Naive B cell (primary cell): ENCODE measurements around the gene RALGPS2. TPM values are rescaled to one million over a fixed set of nuclear protein-coding genes. Genes with fewer than 3 reads are reported as not detected.
"Not testable (repeated sequence)": the region's sequence is repeated elsewhere in the genome, so short reads cannot be mapped to it uniquely, and the experiment has no call there.

Experiments
- ATAC-seq, 2 donors: fragments of 150-1000 bp; cut with Tn5 transposase; 2 replicates each; pipeline ENCODE4 v1.10.0; 2021; ENCODE audit warnings: low read depth in 2 of 2, mild to moderate bottlenecking in 2 of 2, moderate library complexity in 2 of 2
- DNase-seq: peaks from one replicate; pipeline ENCODE4 v3.0.0; 2022
- H3K27ac Mint-ChIP-seq, 6 donors: one replicate each; pipeline ENCODE4 v1.8.0; 2020 to 2022; ENCODE audit warnings: mild to moderate bottlenecking in 6 of 6, mixed read lengths in 6 of 6, moderate library complexity in 5 of 6, inconsistent platforms in 2 of 6
- H3K27me3 Mint-ChIP-seq, 3 donors: one replicate each; pipeline ENCODE4 v1.8.0; 2021 to 2022; ENCODE audit warnings: mixed read lengths in 3 of 3, mild to moderate bottlenecking in 1 of 3
- H3K36me3 Mint-ChIP-seq, 2 donors: one replicate each; pipeline ENCODE4 v1.8.0; 2020 to 2022; ENCODE audit warnings: mixed read lengths in 2 of 2, inconsistent platforms in 1 of 2, mild to moderate bottlenecking in 1 of 2
- H3K4me1 Mint-ChIP-seq, 3 donors: one replicate each; pipeline ENCODE4 v1.8.0; 2020 to 2022; ENCODE audit warnings: mixed read lengths in 3 of 3, inconsistent platforms in 1 of 3, mild to moderate bottlenecking in 1 of 3, moderate library complexity in 1 of 3
- H3K4me3 Mint-ChIP-seq, 8 donors: one replicate each; pipeline ENCODE4 v1.8.0; 2020 to 2022; ENCODE audit warnings: mild to moderate bottlenecking in 8 of 8, mixed read lengths in 8 of 8, moderate library complexity in 8 of 8, inconsistent platforms in 2 of 8
- H3K9me3 Mint-ChIP-seq, 7 donors: one replicate each; pipeline ENCODE4 v1.8.0; 2020 to 2022; ENCODE audit warnings: mixed read lengths in 7 of 7, mild to moderate bottlenecking in 5 of 7, inconsistent platforms in 2 of 7, moderate library complexity in 1 of 7
- polyA plus RNA-seq, 6 donors: library from polyadenylated mRNA; unstranded; fragments of 300-500 nt; fragmentation: Illumina TruSeq; gene quantifications; one replicate each; pipeline ENCODE4 v1.2.3, GENCODE V29; 2021; ENCODE audit warnings: low read depth in 6 of 6

The RALGPS2 gene
- polyA plus RNA-seq, 6 donors from 2014 or later = 90.9 to 349 (median 298) TPM

DNA sequence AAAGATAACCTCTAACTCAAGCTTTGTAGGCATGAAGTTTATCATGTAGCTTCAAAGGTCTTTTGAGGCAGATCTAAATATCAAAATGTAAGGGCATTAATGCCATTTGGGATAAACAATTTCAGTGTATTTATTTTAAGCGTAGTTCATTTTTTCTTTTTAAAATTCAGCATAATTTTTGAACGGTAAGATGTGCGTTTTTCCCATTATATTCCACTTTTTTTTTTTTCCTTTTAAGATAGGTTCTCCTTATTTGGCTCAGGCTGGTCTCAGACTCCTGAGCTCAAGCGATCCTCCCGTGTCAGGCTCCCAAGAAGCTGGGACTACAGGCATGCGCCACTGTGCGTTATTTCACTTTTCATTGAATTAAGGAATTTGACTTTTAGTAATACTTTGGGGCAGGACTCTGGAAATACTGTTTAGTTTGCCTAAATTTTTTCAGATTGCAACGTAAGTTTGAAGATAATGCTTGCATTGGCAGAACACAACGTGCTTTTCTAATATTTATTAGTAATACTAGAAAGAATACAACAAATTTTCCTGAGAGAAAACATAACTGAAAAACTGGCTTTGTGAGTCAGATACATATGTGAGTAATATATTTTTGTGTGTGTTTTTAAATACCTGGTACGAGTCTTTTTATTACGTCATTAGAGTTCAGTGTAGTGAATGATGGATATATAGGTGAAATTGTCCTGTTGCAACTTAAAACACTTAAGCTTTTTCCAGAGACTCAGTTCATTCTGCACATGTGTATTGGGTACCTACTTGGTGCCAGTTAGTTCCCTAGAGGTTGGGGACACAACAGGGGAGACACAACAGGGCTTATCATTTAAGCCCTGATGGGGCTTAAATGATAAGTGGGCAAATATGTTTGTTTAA lies 2.2 kb downstream of the RALGPS2 start:
- Mint-ChIP-seq H3K27me3 (no peaks in the 10 kb centered on the region), H3K9me3 (peaks cover 0 to 9% (median 5%) of the 10 kb centered on the region in 7 donors), H3K27ac (peak overlapping the region; percentile 72 to 97 (median 92)), H3K4me3 (peak overlapping the region; percentile 87 to 100 (median 96)), H3K36me3 (peaks cover 26 to 36% of the 10 kb centered on the region in 2 donors), H3K4me1 (peaks cover 37 to 67% (median 51%) of the 10 kb centered on the region in 3 donors)
- no peak for ATAC-seq
- DNase-seq = no peak

DNA sequence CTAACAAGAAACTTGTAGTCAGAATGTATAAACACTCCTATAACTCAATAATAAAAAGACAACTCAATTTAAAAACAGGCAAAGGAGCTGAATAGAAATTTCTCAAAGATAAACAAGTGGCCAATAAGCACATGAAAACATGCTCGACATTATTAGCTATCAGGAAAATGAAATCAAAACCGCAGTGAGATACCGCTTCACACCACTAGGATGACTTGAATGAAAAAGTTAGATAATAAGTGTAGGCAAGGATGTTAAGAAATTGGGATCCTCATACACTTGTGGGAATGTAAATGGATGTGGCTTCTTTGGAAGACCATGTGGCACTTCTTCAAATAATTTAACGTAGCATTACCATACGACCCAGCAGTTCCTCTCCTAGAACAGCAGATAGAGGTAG lies 8.9 kb downstream of the RALGPS2 start:
- no peak for ATAC-seq
- Mint-ChIP-seq H3K4me1 (peaks cover 51 to 87% (median 70%) of the 10 kb centered on the region in 3 donors), H3K27ac (peak overlapping the region in 5 of 6 donors; percentile 8 to 78 (median 33)), H3K9me3 (peaks cover 4 to 13% (median 9%) of the 10 kb centered on the region in 7 donors), H3K36me3 (peaks cover 45 to 60% of the 10 kb centered on the region in 2 donors), H3K4me3 (peak overlapping the region in 6 of 8 donors; percentile 19 to 69 (median 61)), H3K27me3 (no peaks in the 10 kb centered on the region)
- no peak for DNase-seq

- peak overlapping the region; percentile 43 to 95 (median 76) for H3K27ac Mint-ChIP-seq
- H3K4me3 Mint-ChIP-seq = peak overlapping the region in 2 of 8 donors; percentile 30 to 34
Measured at GRCh38 chr1:178738780-178739179, 13.7 kb downstream of the RALGPS2 start.

DNA sequence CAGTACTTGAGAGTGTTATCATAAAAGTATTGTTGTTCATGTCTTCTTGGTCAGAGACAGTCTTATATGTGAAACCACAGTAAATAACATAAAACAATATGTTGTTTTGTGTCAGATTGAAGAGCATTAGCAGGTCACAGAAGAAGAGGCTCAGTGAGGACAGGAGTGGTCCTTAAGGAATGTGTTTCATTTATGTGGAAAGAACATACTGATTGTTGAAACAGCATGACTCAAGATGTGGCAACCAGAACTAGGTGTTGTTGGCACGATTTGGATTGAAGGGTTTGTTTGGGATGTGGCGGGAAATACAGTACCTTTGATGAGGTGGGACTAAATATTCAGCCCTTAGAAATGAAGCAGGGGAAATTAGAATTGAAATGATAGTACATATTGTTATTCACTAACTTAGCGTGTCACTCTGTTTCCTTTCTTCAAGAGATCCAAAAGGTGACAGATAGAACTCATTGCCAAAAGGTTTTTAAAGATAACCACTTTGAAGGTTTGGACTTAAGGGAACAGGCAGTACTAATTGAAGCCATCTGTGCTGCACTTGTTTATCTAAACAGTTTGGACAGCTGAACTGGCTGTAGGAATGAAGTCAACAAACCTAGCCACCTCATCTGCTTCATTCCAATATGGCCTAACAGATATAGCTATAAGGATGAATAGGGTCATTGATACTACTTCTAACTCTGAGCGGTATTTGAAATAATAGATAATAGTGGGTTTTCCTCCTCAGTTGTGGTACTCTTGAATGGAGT lies 14.4 kb downstream of the RALGPS2 start:
- peaks cover 47 to 81% (median 72%) of the 10 kb centered on the region in 3 donors for H3K4me1 Mint-ChIP-seq
- no peaks in the 10 kb centered on the region for H3K27me3 Mint-ChIP-seq
- peak overlapping the region; percentile 43 to 95 (median 77) for H3K27ac Mint-ChIP-seq
- H3K4me3 Mint-ChIP-seq = peak overlapping the region in 4 of 8 donors; percentile 17 to 34 (median 29)
- ATAC-seq (no peak), DNase-seq (no peak)
- peaks cover 50 to 71% of the 10 kb centered on the region in 2 donors for H3K36me3 Mint-ChIP-seq
- H3K9me3 Mint-ChIP-seq = peaks cover 1 to 21% (median 10%) of the 10 kb centered on the region in 7 donors

More at GRCh38 chr1:178738780-178739179, 13.7 kb downstream of the RALGPS2 start:
- H3K36me3 Mint-ChIP-seq = peaks cover 54 to 74% of the 10 kb centered on the region in 2 donors
- H3K9me3 Mint-ChIP-seq = peaks cover 3 to 16% (median 8%) of the 10 kb centered on the region in 7 donors
- peaks cover 52 to 85% (median 78%) of the 10 kb centered on the region in 3 donors for H3K4me1 Mint-ChIP-seq
- no peaks in the 10 kb centered on the region for H3K27me3 Mint-ChIP-seq
- DNase-seq (no peak), ATAC-seq (no peak)

GRCh38 chr1:178740491-178740890 lies 15.4 kb downstream of the RALGPS2 start:
- H3K36me3 Mint-ChIP-seq = peaks cover 49 to 71% of the 10 kb centered on the region in 2 donors
- no peak for ATAC-seq
- peaks cover 46 to 81% (median 73%) of the 10 kb centered on the region in 3 donors for H3K4me1 Mint-ChIP-seq
- H3K27me3 Mint-ChIP-seq = no peaks in the 10 kb centered on the region
- peak overlapping the region in 2 of 8 donors; percentile 16 to 80 for H3K4me3 Mint-ChIP-seq
- H3K9me3 Mint-ChIP-seq = peaks cover 0 to 22% (median 10%) of the 10 kb centered on the region in 7 donors
- H3K27ac Mint-ChIP-seq = peak overlapping the region in 3 of 6 donors; percentile 80 to 89 (median 83)
- DNase-seq = no peak

- H3K36me3 Mint-ChIP-seq = peaks cover 49 to 68% of the 10 kb centered on the region in 2 donors
- DNase-seq = no peak
- H3K4me1 Mint-ChIP-seq = peaks cover 44 to 78% (median 71%) of the 10 kb centered on the region in 3 donors
- H3K27ac Mint-ChIP-seq = peak overlapping the region in 3 of 6 donors; percentile 80 to 87 (median 83)
- peaks cover 0 to 22% (median 10%) of the 10 kb centered on the region in 7 donors for H3K9me3 Mint-ChIP-seq
- H3K4me3 Mint-ChIP-seq = peak overlapping the region in 1 of 8 donors; percentile 80
- no peaks in the 10 kb centered on the region for H3K27me3 Mint-ChIP-seq
- ATAC-seq = no peak
Measured at GRCh38 chr1:178740924-178741323, 15.9 kb downstream of the RALGPS2 start.

DNA sequence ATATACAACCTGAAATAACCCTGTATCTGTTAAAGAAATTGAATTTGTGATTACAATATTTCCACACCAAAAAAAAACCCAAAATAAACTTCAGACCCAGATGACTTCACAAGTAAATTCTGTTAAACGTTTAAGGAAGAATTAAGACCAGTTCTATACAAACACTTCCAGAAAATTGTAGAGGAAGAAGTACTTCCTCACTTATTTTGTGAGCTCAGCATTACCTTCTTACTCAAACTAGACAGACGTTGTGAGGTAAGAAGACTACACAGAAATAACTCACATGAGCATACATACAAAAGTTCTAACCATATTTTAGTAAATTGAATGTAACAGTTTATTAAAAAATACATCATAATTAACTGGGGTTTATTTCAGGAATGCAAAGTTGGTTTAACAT lies 18.8 kb downstream of the RALGPS2 start:
- Mint-ChIP-seq H3K4me3 (no peak overlapping the region), H3K9me3 (peaks cover 0 to 22% (median 10%) of the 10 kb centered on the region in 7 donors), H3K27me3 (no peaks in the 10 kb centered on the region), H3K4me1 (peaks cover 45 to 81% (median 77%) of the 10 kb centered on the region in 3 donors), H3K36me3 (peaks cover 56 to 57% of the 10 kb centered on the region in 2 donors), H3K27ac (peak overlapping the region in 4 of 6 donors; percentile 56 to 83 (median 63))
- ATAC-seq = no peak
- DNase-seq = no peak

DNA sequence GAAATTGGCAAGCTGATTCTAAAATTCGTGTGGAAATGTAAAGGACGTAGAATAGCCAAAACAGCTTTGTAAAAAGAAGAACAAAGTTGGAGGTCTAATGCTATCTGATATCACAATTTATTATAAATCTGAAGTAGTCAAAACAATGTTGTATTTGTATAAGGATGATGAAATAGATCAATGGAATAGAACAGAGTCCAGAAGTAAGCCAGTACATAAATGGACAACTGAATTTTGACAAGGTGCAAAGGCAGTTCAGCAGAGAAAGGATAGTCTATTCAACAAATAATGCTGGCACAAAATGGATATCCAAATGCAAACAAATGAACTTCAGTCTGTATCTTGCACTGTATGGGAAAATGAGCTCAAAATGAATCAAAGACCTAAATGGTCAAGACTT lies 20.2 kb downstream of the RALGPS2 start:
- no peak for DNase-seq
- H3K4me1 Mint-ChIP-seq = peaks cover 41 to 76% (median 75%) of the 10 kb centered on the region in 3 donors
- H3K27me3 Mint-ChIP-seq = no peaks in the 10 kb centered on the region
- peak overlapping the region; percentile 39 to 92 (median 66) for H3K27ac Mint-ChIP-seq
- peaks cover 0 to 22% (median 10%) of the 10 kb centered on the region in 7 donors for H3K9me3 Mint-ChIP-seq
- peak overlapping the region in 2 of 8 donors; percentile 25 to 60 for H3K4me3 Mint-ChIP-seq
- peaks cover 45 to 47% of the 10 kb centered on the region in 2 donors for H3K36me3 Mint-ChIP-seq
- ATAC-seq = no peak

DNA sequence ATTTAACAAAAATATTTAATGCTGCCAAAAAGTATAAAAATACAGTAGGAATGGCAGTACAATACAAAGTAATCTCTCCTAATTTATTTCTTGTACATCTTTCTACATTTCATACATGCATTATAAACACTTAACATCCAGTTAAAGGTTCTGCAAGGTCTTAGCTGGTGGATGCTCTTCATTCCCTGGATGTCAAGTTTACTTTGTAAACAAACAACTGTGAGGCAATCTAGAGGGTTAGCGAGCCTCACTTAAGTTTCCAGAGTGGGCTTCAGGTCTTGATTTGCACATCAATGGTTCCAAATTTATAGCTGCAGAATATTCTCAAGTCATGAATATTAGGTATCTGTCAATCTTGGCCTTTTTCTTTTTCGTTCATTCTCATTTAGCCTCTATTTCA lies 21.3 kb downstream of the RALGPS2 start:
- Mint-ChIP-seq H3K4me3 (no peak overlapping the region), H3K4me1 (peaks cover 40 to 79% (median 74%) of the 10 kb centered on the region in 3 donors), H3K9me3 (peaks cover 0 to 26% (median 10%) of the 10 kb centered on the region in 7 donors), H3K27ac (peak overlapping the region in 3 of 6 donors; percentile 25 to 70 (median 67)), H3K27me3 (no peaks in the 10 kb centered on the region), H3K36me3 (peaks cover 39 to 52% of the 10 kb centered on the region in 2 donors)
- DNase-seq (no peak), ATAC-seq (no peak)

- peaks cover 37 to 43% of the 10 kb centered on the region in 2 donors for H3K36me3 Mint-ChIP-seq
- not testable (repeated sequence) for ATAC-seq, H3K27me3 Mint-ChIP-seq, DNase-seq, H3K4me3 Mint-ChIP-seq
- peak overlapping the region in 4 of 6 donors; percentile 70 to 91 (median 82) for H3K27ac Mint-ChIP-seq
- peaks cover 37 to 75% (median 69%) of the 10 kb centered on the region in 3 donors for H3K4me1 Mint-ChIP-seq
- peaks cover 0 to 26% (median 10%) of the 10 kb centered on the region in 7 donors for H3K9me3 Mint-ChIP-seq
Measured at GRCh38 chr1:178747361-178747760, 22.3 kb downstream of the RALGPS2 start.

- H3K4me3 Mint-ChIP-seq = peak overlapping the region in 4 of 8 donors; percentile 15 to 69 (median 40)
- H3K27ac Mint-ChIP-seq = peak overlapping the region; percentile 30 to 88 (median 57)
- H3K36me3 Mint-ChIP-seq = peaks cover 32 to 37% of the 10 kb centered on the region in 2 donors
- ATAC-seq = no peak
- peaks cover 2 to 33% (median 18%) of the 10 kb centered on the region in 7 donors for H3K9me3 Mint-ChIP-seq
- DNase-seq = no peak
- no peaks in the 10 kb centered on the region for H3K27me3 Mint-ChIP-seq
- peaks cover 40 to 73% (median 68%) of the 10 kb centered on the region in 3 donors for H3K4me1 Mint-ChIP-seq
Measured at GRCh38 chr1:178749581-178750166, 24.6 kb downstream of the RALGPS2 start.

DNA sequence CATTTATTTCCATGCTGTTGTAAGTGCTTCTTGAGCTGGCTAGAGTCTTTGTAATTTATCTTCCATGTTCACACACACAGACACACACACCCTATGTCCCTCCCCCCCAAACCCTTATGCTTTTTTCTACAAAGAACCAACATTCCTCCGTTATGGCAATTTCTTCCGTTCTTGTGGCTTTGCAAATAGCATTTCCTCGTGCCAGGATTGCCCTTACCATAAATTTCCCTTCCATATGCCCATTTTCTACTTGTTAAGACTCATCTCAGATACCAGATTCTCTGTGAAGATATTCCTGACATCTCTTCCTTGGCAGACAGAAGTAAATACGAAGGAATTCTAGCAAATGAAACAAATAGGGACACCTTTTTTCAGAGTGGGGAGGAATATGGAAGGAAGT lies 26.0 kb downstream of the RALGPS2 start:
- H3K4me1 Mint-ChIP-seq = peaks cover 37 to 73% (median 65%) of the 10 kb centered on the region in 3 donors
- H3K9me3 Mint-ChIP-seq = peaks cover 8 to 45% (median 31%) of the 10 kb centered on the region in 7 donors
- no peaks in the 10 kb centered on the region for H3K27me3 Mint-ChIP-seq
- peak overlapping the region in 4 of 8 donors; percentile 5 to 55 (median 33) for H3K4me3 Mint-ChIP-seq
- peaks cover 34 to 41% of the 10 kb centered on the region in 2 donors for H3K36me3 Mint-ChIP-seq
- no peak for DNase-seq
- no peak for ATAC-seq
- H3K27ac Mint-ChIP-seq = peak overlapping the region in 4 of 6 donors; percentile 6 to 69 (median 38)
